WTC11 (cell line): ENCODE results near the gene TTLL13. TPM values are rescaled to one million over a fixed set of nuclear protein-coding genes. Genes with fewer than 3 reads are reported as not detected.
"Not testable (repeated sequence)": the region's sequence is repeated elsewhere in the genome, so short reads cannot be mapped to it uniquely, and the experiment has no call there.

Experiments
- ATAC-seq: fragments of 200-7000 bp; cut with Tn5 transposase; 2 replicates; pipeline ENCODE4 v1.10.0; 2021; ENCODE audit warnings: mild to moderate bottlenecking, moderate library complexity
- CTCF ChIA-PET: fragments of 300-600 bp; sonication (Branson Sonifier 250); formaldehyde crosslinking; loops from one replicate; lab custom pipeline; 2021; ENCODE audit warnings: antibody characterized with exemption; lab: Charles Lee
- POLR2A ChIA-PET: fragments of 350-600 bp; sonication (Branson Sonifier 250); formaldehyde crosslinking; loops from one replicate; lab custom pipeline; 2021; ENCODE audit warnings: antibody characterized with exemption; lab: Charles Lee
- DNase-seq: peaks from one replicate; pipeline ENCODE4 v3.0.0; 2021; ENCODE audit warnings: low spot score
- H3K27ac Mint-ChIP-seq: 2 replicates; pipeline ENCODE4 v1.8.0; 2021; ENCODE audit warnings: mixed read lengths
- H3K27me3 Mint-ChIP-seq: 2 replicates; pipeline ENCODE4 v1.8.0; 2021; ENCODE audit warnings: low read depth, mild to moderate bottlenecking, moderate library complexity, mixed read lengths
- H3K36me3 Mint-ChIP-seq: 2 replicates; pipeline ENCODE4 v1.8.0; 2021; ENCODE audit warnings: mixed read lengths
- H3K4me1 Mint-ChIP-seq: 2 replicates; pipeline ENCODE4 v1.8.0; 2022; ENCODE audit warnings: mixed read lengths
- H3K4me3 Mint-ChIP-seq: 2 replicates; pipeline ENCODE4 v1.8.0; 2021; ENCODE audit warnings: mild to moderate bottlenecking, moderate library complexity, mixed read lengths
- H3K9me3 Mint-ChIP-seq: 2 replicates; pipeline ENCODE4 v1.8.0; 2021; ENCODE audit warnings: mixed read lengths
- CREB1 ChIP-seq: sonication (generic); formaldehyde crosslinking; IDR thresholded peaks from 2 replicates; pipeline ENCODE4 v1.8.0; 2023; ENCODE audit warnings: mild to moderate bottlenecking, missing genetic modification reagents
- ELF4 ChIP-seq: sonication (generic); formaldehyde crosslinking; IDR thresholded peaks from 2 replicates; pipeline ENCODE4 v1.8.1; 2022; ENCODE audit warnings: low read depth, mild to moderate bottlenecking, moderate library complexity, missing genetic modification reagents
- ETV6 ChIP-seq: sonication (generic); formaldehyde crosslinking; IDR thresholded peaks from 2 replicates; pipeline ENCODE4 v1.8.1; 2022; ENCODE audit warnings: mild to moderate bottlenecking, missing genetic modification reagents
- FOXK1 ChIP-seq: sonication (generic); formaldehyde crosslinking; IDR thresholded peaks from 2 replicates; pipeline ENCODE4 v1.8.0; 2022; ENCODE audit warnings: mild to moderate bottlenecking, moderate library complexity, missing genetic modification reagents
- FOXP1 ChIP-seq: sonication (generic); formaldehyde crosslinking; IDR thresholded peaks from 2 replicates; pipeline ENCODE4 v1.8.0; 2022; ENCODE audit warnings: missing genetic modification reagents, mild to moderate bottlenecking, moderate library complexity, borderline replicate concordance
- IRF2 ChIP-seq: sonication (generic); formaldehyde crosslinking; IDR thresholded peaks from 2 replicates; pipeline ENCODE4 v1.8.0; 2022; ENCODE audit warnings: low read depth, missing genetic modification reagents, borderline replicate concordance
- NR3C1 ChIP-seq: sonication (generic); formaldehyde crosslinking; conservative IDR thresholded peaks from 2 replicates; pipeline ENCODE4 v1.8.1; 2023; ENCODE audit warnings: low read depth, mild to moderate bottlenecking, missing genetic modification reagents
- OVOL2 ChIP-seq: fragments of 250-450 bp; sonication (Bioruptor Pico); IDR thresholded peaks from 2 replicates; pipeline ENCODE4 v1.9.0; 2021; ENCODE audit warnings: mild to moderate bottlenecking, borderline replicate concordance
- RELA ChIP-seq: sonication (generic); formaldehyde crosslinking; IDR thresholded peaks from 2 replicates; pipeline ENCODE4 v1.8.1; 2022; ENCODE audit warnings: missing genetic modification reagents, mild to moderate bottlenecking, borderline replicate concordance
- SP1 ChIP-seq: sonication (generic); formaldehyde crosslinking; conservative IDR thresholded peaks from 2 replicates; pipeline ENCODE4 v1.8.1; 2022; ENCODE audit warnings: missing genetic modification reagents
- TEAD4 ChIP-seq: sonication (generic); formaldehyde crosslinking; IDR thresholded peaks from 2 replicates; pipeline ENCODE4 v1.8.0; 2022; ENCODE audit warnings: mild to moderate bottlenecking, missing genetic modification reagents
- TP53 ChIP-seq: sonication (generic); formaldehyde crosslinking; IDR thresholded peaks from 2 replicates; pipeline ENCODE4 v1.8.1; 2023; ENCODE audit warnings: mild to moderate bottlenecking, missing genetic modification reagents
- total RNA-seq: library from RNA; stranded (reverse); gene quantifications from 3 replicates; pipeline ENCODE4 v1.2.3, GENCODE V29; 2021
- TF ChIP-seq, protein P1 (sequence below): sonication (generic); formaldehyde crosslinking; IDR thresholded peaks from 2 replicates; pipeline ENCODE4 v1.8.1; 2023; ENCODE audit warnings: mild to moderate bottlenecking, moderate library complexity, missing genetic modification reagents
- TF ChIP-seq, protein P2 (sequence below): sonication (generic); formaldehyde crosslinking; IDR thresholded peaks from 2 replicates; pipeline ENCODE4 v1.8.0; 2022; ENCODE audit warnings: mild to moderate bottlenecking, missing genetic modification reagents
- TF ChIP-seq, protein P3 (sequence below): fragments of 200-600 bp; IDR thresholded peaks from 2 replicates; pipeline ENCODE4 v1.8.0; 2022; ENCODE audit warnings: antibody characterized with exemption
- TF ChIP-seq, protein P4 (sequence below): fragments of 250-450 bp; sonication (Bioruptor Pico); IDR thresholded peaks from 2 replicates; pipeline ENCODE4 v1.9.0; 2021; ENCODE audit warnings: mild to moderate bottlenecking
- TF ChIP-seq, protein P5 (sequence below): sonication (generic); formaldehyde crosslinking; IDR thresholded peaks from 2 replicates; pipeline ENCODE4 v1.8.1; 2022; ENCODE audit warnings: missing genetic modification reagents, borderline replicate concordance
- TF ChIP-seq, protein P6 (sequence below): fragments of 250-450 bp; sonication (Bioruptor Pico); IDR thresholded peaks from 2 replicates; pipeline ENCODE4 v1.9.0; 2021; ENCODE audit warnings: mild to moderate bottlenecking

TTLL13 gene
- total RNA-seq, 1 experiment from 2014 or later = 0.48 TPM

DNA sequence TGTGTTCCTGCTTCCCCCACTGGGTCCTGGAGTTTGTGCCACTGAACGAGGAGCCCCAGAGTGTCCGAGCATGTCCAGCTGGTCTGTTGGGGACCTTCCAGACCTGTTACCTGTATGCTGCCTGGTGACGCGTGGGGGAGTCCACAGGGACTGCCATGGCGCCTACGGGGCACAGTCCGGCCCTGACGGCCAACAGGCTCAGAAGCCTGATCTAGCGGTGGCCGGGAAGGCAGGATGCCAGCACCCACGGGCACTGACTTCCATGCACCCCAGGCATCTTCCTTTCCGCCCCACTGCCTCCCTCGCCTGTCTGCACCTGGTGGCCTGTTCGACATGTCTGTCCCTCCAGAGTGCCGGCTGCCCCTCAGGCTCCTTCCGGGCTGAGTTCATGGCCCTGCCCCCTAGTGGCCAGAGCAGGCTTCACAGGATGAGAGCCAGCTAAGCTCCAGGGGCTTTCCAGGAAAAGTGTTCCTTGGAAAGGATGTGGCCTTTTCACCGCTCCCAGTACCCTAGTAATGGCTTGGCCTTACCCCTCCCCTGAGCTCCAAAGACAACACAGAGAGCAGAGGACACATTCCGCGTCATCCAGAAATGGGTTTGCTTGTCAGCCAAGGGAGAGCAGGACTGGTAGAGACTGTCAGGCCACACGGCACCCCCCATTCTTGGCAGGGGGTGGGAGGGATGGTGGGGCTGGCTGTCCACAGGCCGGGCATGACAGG, 51.8 kb downstream of the TTLL13 start:
- Mint-ChIP-seq H3K4me3 (no peak overlapping the region), H3K4me1 (peaks cover 14% of the 10 kb centered on the region)
- TF ChIP-seq, protein P1, sequence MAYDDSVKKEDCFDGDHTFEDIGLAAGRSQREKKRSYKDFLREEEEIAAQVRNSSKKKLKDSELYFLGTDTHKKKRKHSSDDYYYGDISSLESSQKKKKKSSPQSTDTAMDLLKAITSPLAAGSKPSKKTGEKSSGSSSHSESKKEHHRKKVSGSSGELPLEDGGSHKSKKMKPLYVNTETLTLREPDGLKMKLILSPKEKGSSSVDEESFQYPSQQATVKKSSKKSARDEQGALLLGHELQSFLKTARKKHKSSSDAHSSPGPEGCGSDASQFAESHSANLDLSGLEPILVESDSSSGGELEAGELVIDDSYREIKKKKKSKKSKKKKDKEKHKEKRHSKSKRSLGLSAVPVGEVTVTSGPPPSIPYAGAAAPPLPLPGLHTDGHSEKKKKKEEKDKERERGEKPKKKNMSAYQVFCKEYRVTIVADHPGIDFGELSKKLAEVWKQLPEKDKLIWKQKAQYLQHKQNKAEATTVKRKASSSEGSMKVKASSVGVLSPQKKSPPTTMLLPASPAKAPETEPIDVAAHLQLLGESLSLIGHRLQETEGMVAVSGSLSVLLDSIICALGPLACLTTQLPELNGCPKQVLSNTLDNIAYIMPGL (CRISPR knock-in tag) = 0 out of 2 replicates have a peak, but pooled peaks have one; percentile 30
- TF ChIP-seq, protein P2, sequence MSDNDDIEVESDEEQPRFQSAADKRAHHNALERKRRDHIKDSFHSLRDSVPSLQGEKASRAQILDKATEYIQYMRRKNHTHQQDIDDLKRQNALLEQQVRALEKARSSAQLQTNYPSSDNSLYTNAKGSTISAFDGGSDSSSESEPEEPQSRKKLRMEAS = peak; percentile 86
- TF ChIP-seq FOXP1 = peak; percentile 74
- TF ChIP-seq ELF4 (CRISPR knock-in tag) = no peak
- TF ChIP-seq, protein P3, sequence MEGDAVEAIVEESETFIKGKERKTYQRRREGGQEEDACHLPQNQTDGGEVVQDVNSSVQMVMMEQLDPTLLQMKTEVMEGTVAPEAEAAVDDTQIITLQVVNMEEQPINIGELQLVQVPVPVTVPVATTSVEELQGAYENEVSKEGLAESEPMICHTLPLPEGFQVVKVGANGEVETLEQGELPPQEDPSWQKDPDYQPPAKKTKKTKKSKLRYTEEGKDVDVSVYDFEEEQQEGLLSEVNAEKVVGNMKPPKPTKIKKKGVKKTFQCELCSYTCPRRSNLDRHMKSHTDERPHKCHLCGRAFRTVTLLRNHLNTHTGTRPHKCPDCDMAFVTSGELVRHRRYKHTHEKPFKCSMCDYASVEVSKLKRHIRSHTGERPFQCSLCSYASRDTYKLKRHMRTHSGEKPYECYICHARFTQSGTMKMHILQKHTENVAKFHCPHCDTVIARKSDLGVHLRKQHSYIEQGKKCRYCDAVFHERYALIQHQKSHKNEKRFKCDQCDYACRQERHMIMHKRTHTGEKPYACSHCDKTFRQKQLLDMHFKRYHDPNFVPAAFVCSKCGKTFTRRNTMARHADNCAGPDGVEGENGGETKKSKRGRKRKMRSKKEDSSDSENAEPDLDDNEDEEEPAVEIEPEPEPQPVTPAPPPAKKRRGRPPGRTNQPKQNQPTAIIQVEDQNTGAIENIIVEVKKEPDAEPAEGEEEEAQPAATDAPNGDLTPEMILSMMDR = peak; percentile 98
- TF ChIP-seq, protein P4, sequence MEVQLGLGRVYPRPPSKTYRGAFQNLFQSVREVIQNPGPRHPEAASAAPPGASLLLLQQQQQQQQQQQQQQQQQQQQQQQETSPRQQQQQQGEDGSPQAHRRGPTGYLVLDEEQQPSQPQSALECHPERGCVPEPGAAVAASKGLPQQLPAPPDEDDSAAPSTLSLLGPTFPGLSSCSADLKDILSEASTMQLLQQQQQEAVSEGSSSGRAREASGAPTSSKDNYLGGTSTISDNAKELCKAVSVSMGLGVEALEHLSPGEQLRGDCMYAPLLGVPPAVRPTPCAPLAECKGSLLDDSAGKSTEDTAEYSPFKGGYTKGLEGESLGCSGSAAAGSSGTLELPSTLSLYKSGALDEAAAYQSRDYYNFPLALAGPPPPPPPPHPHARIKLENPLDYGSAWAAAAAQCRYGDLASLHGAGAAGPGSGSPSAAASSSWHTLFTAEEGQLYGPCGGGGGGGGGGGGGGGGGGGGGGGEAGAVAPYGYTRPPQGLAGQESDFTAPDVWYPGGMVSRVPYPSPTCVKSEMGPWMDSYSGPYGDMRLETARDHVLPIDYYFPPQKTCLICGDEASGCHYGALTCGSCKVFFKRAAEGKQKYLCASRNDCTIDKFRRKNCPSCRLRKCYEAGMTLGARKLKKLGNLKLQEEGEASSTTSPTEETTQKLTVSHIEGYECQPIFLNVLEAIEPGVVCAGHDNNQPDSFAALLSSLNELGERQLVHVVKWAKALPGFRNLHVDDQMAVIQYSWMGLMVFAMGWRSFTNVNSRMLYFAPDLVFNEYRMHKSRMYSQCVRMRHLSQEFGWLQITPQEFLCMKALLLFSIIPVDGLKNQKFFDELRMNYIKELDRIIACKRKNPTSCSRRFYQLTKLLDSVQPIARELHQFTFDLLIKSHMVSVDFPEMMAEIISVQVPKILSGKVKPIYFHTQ (CRISPR knock-in tag) = no peak
- peak; percentile 63; the same call in 1 of the 2 replicates for TF ChIP-seq ETV6 (CRISPR knock-in tag)
- no peak for TF ChIP-seq CREB1 (CRISPR knock-in tag)
- TF ChIP-seq SP1 (CRISPR knock-in tag) = peak; percentile 42; the same call in 1 of the 2 replicates
- TF ChIP-seq, all 79 proteins: peak for 6
- ATAC-seq (peak; percentile 91), DNase-seq (peak; percentile 92)
- no peaks in the 10 kb centered on the region for H3K36me3 Mint-ChIP-seq
- CTCF ChIA-PET = interaction anchor here (0.5 to 2.5 kb wide), 41 partner anchors 9 to 589 kb away, joined by 3 to 30 read pairs (median 4); partner anchors contain the start of genes BLM, FES, IQGAP1 and SEMA4B
- POLR2A ChIA-PET = no interaction called here
- no peaks in the 10 kb centered on the region for H3K9me3 Mint-ChIP-seq
- no peaks in the 10 kb centered on the region; the same call in 1 of the 2 replicates for H3K27me3 Mint-ChIP-seq
- H3K27ac Mint-ChIP-seq = no peak overlapping the region

DNA sequence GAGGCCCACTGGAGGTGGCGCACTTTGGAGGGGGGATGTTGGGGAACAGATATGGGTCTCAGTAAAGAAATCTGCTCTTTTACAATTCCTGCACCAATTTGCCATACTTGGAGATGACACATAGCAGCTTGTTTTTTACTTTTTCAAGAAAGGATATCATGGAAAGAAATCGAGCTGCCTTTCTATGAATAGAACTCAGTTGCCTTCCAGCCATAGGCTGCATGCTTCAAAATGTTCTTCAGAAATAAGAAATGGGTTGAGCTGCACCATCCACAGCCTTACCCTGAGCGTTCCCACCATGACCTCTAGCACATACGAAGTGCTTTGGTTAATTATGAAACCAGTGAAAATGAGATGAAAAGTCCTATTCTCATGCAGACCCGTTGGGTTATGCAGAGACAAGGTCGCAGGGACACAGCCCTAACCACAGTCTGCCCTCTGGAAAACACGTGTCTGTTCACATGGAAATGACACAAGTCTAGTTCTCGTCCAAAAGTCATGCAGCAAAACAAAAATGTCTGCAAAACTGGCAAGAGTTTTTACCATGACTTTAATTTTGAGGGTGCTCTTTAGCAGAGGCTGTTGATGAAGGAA, 52.4 kb downstream of the TTLL13 start:
- Mint-ChIP-seq H3K4me1 (peaks cover 14% of the 10 kb centered on the region), H3K27ac (no peak overlapping the region), H3K36me3 (no peaks in the 10 kb centered on the region), H3K27me3 (no peaks in the 10 kb centered on the region; the same call in 1 of the 2 replicates), H3K9me3 (no peaks in the 10 kb centered on the region), H3K4me3 (no peak overlapping the region)
- ATAC-seq (no peak), DNase-seq (no peak)
- ChIA-PET POLR2A (no interaction called here), CTCF (interaction anchor here (0.5 to 2.5 kb wide), 39 partner anchors 9 to 588 kb away, joined by 3 to 30 read pairs (median 4); partner anchors contain the start of genes BLM, FES, IQGAP1 and SEMA4B)
- TF ChIP-seq TP53 (CRISPR knock-in tag) (no peak), TEAD4 (CRISPR knock-in tag) (no peak), IRF2 (no peak), RELA (CRISPR knock-in tag) (no peak), NR3C1 (CRISPR knock-in tag) (no peak), FOXK1 (CRISPR knock-in tag) (no peak), OVOL2 (CRISPR knock-in tag) (no peak)
- TF ChIP-seq, protein P5, sequence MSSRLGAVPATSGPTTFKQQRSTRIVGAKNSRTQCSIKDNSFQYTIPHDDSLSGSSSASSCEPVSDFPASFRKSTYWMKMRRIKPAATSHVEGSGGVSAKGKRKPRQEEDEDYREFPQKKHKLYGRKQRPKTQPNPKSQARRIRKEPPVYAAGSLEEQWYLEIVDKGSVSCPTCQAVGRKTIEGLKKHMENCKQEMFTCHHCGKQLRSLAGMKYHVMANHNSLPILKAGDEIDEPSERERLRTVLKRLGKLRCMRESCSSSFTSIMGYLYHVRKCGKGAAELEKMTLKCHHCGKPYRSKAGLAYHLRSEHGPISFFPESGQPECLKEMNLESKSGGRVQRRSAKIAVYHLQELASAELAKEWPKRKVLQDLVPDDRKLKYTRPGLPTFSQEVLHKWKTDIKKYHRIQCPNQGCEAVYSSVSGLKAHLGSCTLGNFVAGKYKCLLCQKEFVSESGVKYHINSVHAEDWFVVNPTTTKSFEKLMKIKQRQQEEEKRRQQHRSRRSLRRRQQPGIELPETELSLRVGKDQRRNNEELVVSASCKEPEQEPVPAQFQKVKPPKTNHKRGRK (CRISPR knock-in tag) = no peak
- TF ChIP-seq, protein P6, sequence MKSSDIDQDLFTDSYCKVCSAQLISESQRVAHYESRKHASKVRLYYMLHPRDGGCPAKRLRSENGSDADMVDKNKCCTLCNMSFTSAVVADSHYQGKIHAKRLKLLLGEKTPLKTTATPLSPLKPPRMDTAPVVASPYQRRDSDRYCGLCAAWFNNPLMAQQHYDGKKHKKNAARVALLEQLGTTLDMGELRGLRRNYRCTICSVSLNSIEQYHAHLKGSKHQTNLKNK (CRISPR knock-in tag) = no peak

DNA sequence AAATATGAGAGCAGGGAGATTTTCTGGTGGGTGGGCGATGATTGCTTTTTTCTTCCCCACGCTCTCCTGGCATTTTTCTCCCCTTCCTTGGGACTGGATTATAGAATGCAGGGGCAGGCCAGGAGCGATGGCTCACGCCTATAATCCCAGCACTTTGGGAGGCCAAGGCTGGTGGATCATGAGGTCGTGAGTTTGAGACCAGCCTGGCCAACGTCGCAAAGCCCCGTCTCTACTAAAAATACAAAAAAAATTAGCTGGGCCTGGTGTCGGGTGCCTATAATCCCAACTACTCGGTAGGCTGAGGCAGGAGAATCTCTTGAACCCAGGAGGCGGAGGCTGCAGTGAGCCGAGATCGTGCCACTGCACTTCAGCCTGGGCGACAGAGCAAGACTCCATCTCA, 56.0 kb downstream of the TTLL13 start:
- ATAC-seq, H3K9me3 Mint-ChIP-seq, H3K4me3 Mint-ChIP-seq, H3K36me3 Mint-ChIP-seq, DNase-seq, POLR2A ChIA-PET, H3K27ac Mint-ChIP-seq, H3K27me3 Mint-ChIP-seq: not testable (repeated sequence)
- CTCF ChIA-PET = interaction anchor here (3.1 to 4.3 kb wide), 2 partner anchors 12 to 15 kb away, joined by 12 to 24 read pairs; no protein-coding TSS in a partner anchor
- H3K4me1 Mint-ChIP-seq = peaks cover 14% of the 10 kb centered on the region
